CD14-positive monocyte (primary cell): Measurements from ENCODE around the gene RPS23. TPM values are rescaled to one million over a fixed set of nuclear protein-coding genes. Genes with fewer than 3 reads are reported as not detected.
"Not testable (repeated sequence)": the region's sequence is repeated elsewhere in the genome, so short reads cannot be mapped to it uniquely, and the experiment has no call there.

Source experiments
- DNase-seq, 3 donors: peaks; one replicate each; pipeline ENCODE4 v3.0.0-alpha.2; 2011 to 2022
- H2AFZ ChIP-seq: 2 replicates; pipeline ENCODE4 v1.6.0; 2012; ENCODE audit warnings: mild to moderate bottlenecking, low read depth, low read length, inconsistent platforms; ENCODE audit not compliant: insufficient read depth, poor library complexity, severe bottlenecking
- H3K27ac ChIP-seq, 2 donors: 1 replicate in 1 of 2; 2 replicates in 1 of 2; pipeline ENCODE4 v1.5.1; 2012 to 2013; ENCODE audit warnings: low read length in 2 of 2, control low read depth in 1 of 2, inconsistent platforms in 1 of 2, low read depth in 1 of 2, mild to moderate bottlenecking in 1 of 2
- H3K27me3 ChIP-seq, 2 donors: one replicate each; pipeline versions ENCODE4 v1.6.0 to v1.6.1; 2011 to 2013; ENCODE audit warnings: low read length in 2 of 2; ENCODE audit not compliant: control insufficient read depth in 2 of 2, insufficient read depth in 2 of 2
- H3K36me3 ChIP-seq, 2 donors: replicated peaks in 1 of 2; 1 replicate in 1 of 2; 2 replicates in 1 of 2; pipeline versions ENCODE4 v1.5.1 to v1.6.1; 2012 to 2013; ENCODE audit warnings: low read length in 2 of 2, control low read depth in 1 of 2, inconsistent platforms in 1 of 2, mild to moderate bottlenecking in 1 of 2; ENCODE audit not compliant: insufficient read depth in 2 of 2, control insufficient read depth in 1 of 2
- H3K4me1 ChIP-seq, 2 donors: 1 replicate in 1 of 2; 2 replicates in 1 of 2; pipeline versions ENCODE4 v1.5.1 to v1.6.1; 2012 to 2013; ENCODE audit warnings: low read length in 2 of 2, control low read depth in 1 of 2, inconsistent platforms in 1 of 2, mild to moderate bottlenecking in 1 of 2, moderate library complexity in 1 of 2; ENCODE audit not compliant: insufficient read depth in 2 of 2, control insufficient read depth in 1 of 2
- H3K4me2 ChIP-seq: replicated peaks from 2 replicates; pipeline ENCODE3; 2012; ENCODE audit warnings: low read length, moderate library complexity, mild to moderate bottlenecking; ENCODE audit not compliant: poor library complexity, severe bottlenecking; ENCODE audit errors: extremely low read depth
- H3K4me3 ChIP-seq, 3 experiments: fragments of 200-600 bp in 1 of 3; sonication (generic) in 1 of 3; replicated peaks in 1 of 3; 1 replicate in 2 of 3; 2 replicates in 1 of 3; pipeline ENCODE4 v1.5.1; 2011 to 2013; ENCODE audit warnings: low read length in 3 of 3, mild to moderate bottlenecking in 3 of 3, control low read depth in 2 of 3, low read depth in 2 of 3, inconsistent platforms in 1 of 3, moderate library complexity in 1 of 3
- H3K79me2 ChIP-seq: 2 replicates; pipeline ENCODE4 v1.6.0; 2012; ENCODE audit warnings: mild to moderate bottlenecking, control low read depth, inconsistent platforms, low read length, moderate library complexity; ENCODE audit not compliant: insufficient read depth
- H3K9ac ChIP-seq: 2 replicates; pipeline ENCODE4 v1.6.0; 2017; ENCODE audit warnings: low read length, mild to moderate bottlenecking; ENCODE audit not compliant: insufficient read depth, poor library complexity, severe bottlenecking
- H3K9me3 ChIP-seq, 2 donors: replicated peaks in 1 of 2; 1 replicate in 1 of 2; 2 replicates in 1 of 2; pipeline versions ENCODE4 v1.5.1 to v1.6.1; 2012 to 2013; ENCODE audit warnings: low read length in 2 of 2, control low read depth in 1 of 2; ENCODE audit not compliant: control insufficient read depth in 1 of 2, insufficient read depth in 1 of 2
- H4K20me1 ChIP-seq: 2 replicates; pipeline ENCODE4 v1.6.0; 2012; ENCODE audit warnings: mild to moderate bottlenecking, low read length, control low read depth, moderate library complexity; ENCODE audit not compliant: insufficient read depth
- H3K27ac Mint-ChIP-seq, 7 donors: one replicate each; pipeline ENCODE4 v1.8.0; 2020; ENCODE audit warnings: mild to moderate bottlenecking in 7 of 7, mixed read lengths in 7 of 7, moderate library complexity in 6 of 7, inconsistent platforms in 2 of 7
- H3K27me3 Mint-ChIP-seq, 3 donors: one replicate each; pipeline ENCODE4 v1.8.0; 2021 to 2022; ENCODE audit warnings: low read depth in 3 of 3, mild to moderate bottlenecking in 3 of 3, mixed read lengths in 3 of 3, moderate library complexity in 3 of 3, inconsistent platforms in 1 of 3
- H3K36me3 Mint-ChIP-seq, 2 donors: one replicate each; pipeline ENCODE4 v1.8.0; 2020; ENCODE audit warnings: mixed read lengths in 2 of 2, inconsistent platforms in 1 of 2, mild to moderate bottlenecking in 1 of 2
- H3K4me1 Mint-ChIP-seq: one replicate; pipeline ENCODE4 v1.8.0; 2020; ENCODE audit warnings: mild to moderate bottlenecking, mixed read lengths
- H3K4me3 Mint-ChIP-seq, 2 donors: one replicate each; pipeline ENCODE4 v1.8.0; 2020; ENCODE audit warnings: mild to moderate bottlenecking in 2 of 2, mixed read lengths in 2 of 2, moderate library complexity in 1 of 2
- H3K9me3 Mint-ChIP-seq, 7 donors: one replicate each; pipeline ENCODE4 v1.8.0; 2020 to 2022; ENCODE audit warnings: mixed read lengths in 7 of 7, mild to moderate bottlenecking in 6 of 7, moderate library complexity in 6 of 7, inconsistent platforms in 2 of 7
- WGBS: methylation state at CpG from one replicate; pipeline ENCODE4 v1.1.5; 2013; ENCODE audit warnings: missing lambda C conversion rate; ENCODE audit not compliant: insufficient coverage; 5-methylcytosine and 5-hydroxymethylcytosine counted together
- intact Hi-C, 2 donors: fragments of 100-400 bp; cut with micrococcal nuclease; formaldehyde crosslinking; loops; one replicate each; pipeline versions ENCODE4 v1.15.0 to v1.15.1; 2023
- polyA plus RNA-seq, 3 donors: library from polyadenylated mRNA; depleted of rRNA in 1 of 3; unstranded in 2 of 3; stranded (reverse) in 1 of 3; fragments of 300-500 nt in 2 of 3; fragments of >200 nt in 1 of 3; fragmentation: Illumina TruSeq in 2 of 3; gene quantifications; 1 replicate in 2 of 3; 2 replicates in 1 of 3; pipeline ENCODE4 v1.2.3, GENCODE V29; 2012 to 2021
- TF ChIP-seq, protein P1 (sequence below): fragments of 200-600 bp; IDR thresholded peaks from one replicate; pipeline ENCODE4 v1.8.0; 2022; ENCODE audit warnings: antibody characterized with exemption, mild to moderate bottlenecking

RPS23 gene
- polyA plus RNA-seq, 3 donors: 1,200 to 3,765 (median 1,267) TPM

DNA sequence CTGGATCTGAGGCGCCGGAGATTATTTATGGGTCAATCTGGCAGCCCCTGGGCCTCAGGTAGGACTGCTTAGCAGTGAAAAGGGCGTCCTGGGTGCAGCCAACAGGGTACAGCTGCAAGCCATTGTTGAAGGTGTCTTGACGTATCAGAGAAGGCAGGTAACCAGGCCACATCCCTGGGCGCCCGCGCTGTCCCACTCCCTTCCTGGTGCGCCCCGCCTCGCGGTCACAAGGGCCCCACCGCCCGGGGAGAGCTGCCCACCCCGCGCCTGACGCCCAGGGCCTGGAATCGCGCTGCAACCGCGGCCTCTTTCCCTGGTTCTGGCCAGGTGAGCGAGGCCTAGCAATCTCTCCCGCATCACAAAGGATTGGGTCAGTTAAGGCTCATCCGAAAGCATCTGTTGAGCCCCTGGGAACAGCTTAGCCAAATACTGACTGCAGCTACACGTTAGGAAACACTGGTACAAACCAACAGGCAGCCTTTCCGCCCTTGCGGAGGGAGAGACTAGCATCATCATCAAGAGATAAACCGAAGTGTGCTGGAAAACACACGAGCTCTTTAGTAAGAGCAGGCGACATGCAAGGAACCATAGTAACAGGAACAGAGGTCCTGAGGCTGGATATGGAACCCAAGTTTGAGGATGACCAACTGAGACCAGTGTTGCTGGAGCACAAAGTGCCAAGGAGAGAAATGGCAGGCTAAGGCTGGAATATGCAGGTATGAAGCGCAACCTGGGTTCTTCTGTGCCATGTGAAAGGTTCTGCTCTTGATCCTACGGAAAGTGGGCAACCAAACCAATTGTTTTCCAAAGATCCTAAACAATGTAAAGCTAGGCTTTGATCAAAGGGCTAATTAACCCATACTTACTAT, 3.6 kb downstream of the RPS23 start:
- Histone ChIP-seq H4K20me1 (no peaks in the 10 kb centered on the region), H3K4me1 (peaks cover 16% of the 10 kb centered on the region in 2 donors), H3K9ac (no peak overlapping the region), H3K36me3 (peaks cover 25 to 38% of the 10 kb centered on the region in 2 donors), H3K4me2 (no peak overlapping the region), H3K4me3 (no peak overlapping the region), H3K27me3 (no peaks in the 10 kb centered on the region), H3K9me3 (no peaks in the 10 kb centered on the region), H3K79me2 (peaks cover 19% of the 10 kb centered on the region), H2AFZ (no peak overlapping the region), H3K27ac (no peak overlapping the region)
- 95% methylated on average over 30 of the region's 31 CpGs for WGBS
- intact Hi-C loops: loop anchor here in 1 of 2 donors (5.0 kb wide), 1 partner anchor 972 kb away; the partner anchor contains the start of gene ZCCHC9
- Mint-ChIP-seq H3K27me3 (peaks cover 0 to 1% (median 0%) of the 10 kb centered on the region in 3 donors), H3K4me1 (peaks cover 13% of the 10 kb centered on the region), H3K36me3 (peaks cover 34 to 50% of the 10 kb centered on the region in 2 donors), H3K9me3 (peaks cover 0 to 9% (median 3%) of the 10 kb centered on the region in 7 donors), H3K27ac (peak overlapping the region in 3 of 7 donors; percentile 38 to 60 (median 42)), H3K4me3 (no peak overlapping the region)
- TF ChIP-seq, protein P1, sequence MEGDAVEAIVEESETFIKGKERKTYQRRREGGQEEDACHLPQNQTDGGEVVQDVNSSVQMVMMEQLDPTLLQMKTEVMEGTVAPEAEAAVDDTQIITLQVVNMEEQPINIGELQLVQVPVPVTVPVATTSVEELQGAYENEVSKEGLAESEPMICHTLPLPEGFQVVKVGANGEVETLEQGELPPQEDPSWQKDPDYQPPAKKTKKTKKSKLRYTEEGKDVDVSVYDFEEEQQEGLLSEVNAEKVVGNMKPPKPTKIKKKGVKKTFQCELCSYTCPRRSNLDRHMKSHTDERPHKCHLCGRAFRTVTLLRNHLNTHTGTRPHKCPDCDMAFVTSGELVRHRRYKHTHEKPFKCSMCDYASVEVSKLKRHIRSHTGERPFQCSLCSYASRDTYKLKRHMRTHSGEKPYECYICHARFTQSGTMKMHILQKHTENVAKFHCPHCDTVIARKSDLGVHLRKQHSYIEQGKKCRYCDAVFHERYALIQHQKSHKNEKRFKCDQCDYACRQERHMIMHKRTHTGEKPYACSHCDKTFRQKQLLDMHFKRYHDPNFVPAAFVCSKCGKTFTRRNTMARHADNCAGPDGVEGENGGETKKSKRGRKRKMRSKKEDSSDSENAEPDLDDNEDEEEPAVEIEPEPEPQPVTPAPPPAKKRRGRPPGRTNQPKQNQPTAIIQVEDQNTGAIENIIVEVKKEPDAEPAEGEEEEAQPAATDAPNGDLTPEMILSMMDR: no peak
- DNase-seq: no peak

DNA sequence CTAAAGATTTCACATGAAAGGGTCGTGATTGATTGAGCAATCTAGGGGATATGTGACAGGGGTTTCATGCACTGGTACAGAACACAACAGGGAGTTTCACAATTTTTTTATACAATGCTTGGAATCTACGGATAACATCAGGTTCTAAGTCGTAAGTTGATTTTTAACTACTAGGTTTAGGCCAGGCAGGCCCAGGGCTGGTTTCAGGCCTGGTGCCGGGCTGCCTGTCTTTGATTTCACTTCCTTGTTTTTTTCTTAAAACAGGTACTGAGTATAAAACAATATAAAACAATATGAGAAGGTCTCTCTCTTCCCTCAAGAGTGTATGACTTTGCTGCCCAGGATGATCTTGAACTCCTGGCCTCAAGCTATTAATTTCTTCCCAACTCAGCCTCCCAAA, 4.7 kb downstream of the RPS23 start:
- H3K4me2 ChIP-seq, DNase-seq, H3K27me3 Mint-ChIP-seq, H3K27ac ChIP-seq, H2AFZ ChIP-seq, H3K4me3 ChIP-seq, intact Hi-C loops, H3K9ac ChIP-seq, H3K4me1 Mint-ChIP-seq, H3K9me3 ChIP-seq, H3K27me3 ChIP-seq, H4K20me1 ChIP-seq, H3K4me3 Mint-ChIP-seq: not testable (repeated sequence)
- 0% methylated on average over 1 of the region's 4 CpGs for WGBS
- Histone ChIP-seq H3K79me2 (peaks cover 19% of the 10 kb centered on the region), H3K36me3 (peaks cover 25 to 38% of the 10 kb centered on the region in 2 donors), H3K4me1 (peaks cover 9 to 11% of the 10 kb centered on the region in 2 donors)
- H3K36me3 Mint-ChIP-seq: peaks cover 34 to 57% of the 10 kb centered on the region in 2 donors
- H3K27ac Mint-ChIP-seq: peak overlapping the region in 2 of 7 donors; percentile 10 to 50
- H3K9me3 Mint-ChIP-seq: peaks cover 3 to 17% (median 8%) of the 10 kb centered on the region in 7 donors

- H3K4me3 Mint-ChIP-seq, H4K20me1 ChIP-seq, H3K4me3 ChIP-seq, H3K9ac ChIP-seq, H3K27me3 Mint-ChIP-seq, H3K9me3 ChIP-seq, H2AFZ ChIP-seq, H3K27ac ChIP-seq, H3K4me1 Mint-ChIP-seq, H3K4me2 ChIP-seq, intact Hi-C loops, DNase-seq, H3K27me3 ChIP-seq: not testable (repeated sequence)
- Mint-ChIP-seq H3K9me3 (peaks cover 8 to 21% (median 13%) of the 10 kb centered on the region in 7 donors), H3K27ac (peak overlapping the region in 3 of 7 donors; percentile 11 to 15 (median 14)), H3K36me3 (peaks cover 34 to 58% of the 10 kb centered on the region in 2 donors)
- H3K4me1 ChIP-seq: peaks cover 7 to 11% of the 10 kb centered on the region in 2 donors
- WGBS: 93% methylated on average over 20 of the region's 24 CpGs
- peaks cover 14% of the 10 kb centered on the region for H3K79me2 ChIP-seq
- H3K36me3 ChIP-seq: peaks cover 25 to 38% of the 10 kb centered on the region in 2 donors
Observed at GRCh38 chr5:82272571-82273356, 5.4 kb downstream of the RPS23 start.
